ENCODE data around the gene TOP2A.

DNA sequence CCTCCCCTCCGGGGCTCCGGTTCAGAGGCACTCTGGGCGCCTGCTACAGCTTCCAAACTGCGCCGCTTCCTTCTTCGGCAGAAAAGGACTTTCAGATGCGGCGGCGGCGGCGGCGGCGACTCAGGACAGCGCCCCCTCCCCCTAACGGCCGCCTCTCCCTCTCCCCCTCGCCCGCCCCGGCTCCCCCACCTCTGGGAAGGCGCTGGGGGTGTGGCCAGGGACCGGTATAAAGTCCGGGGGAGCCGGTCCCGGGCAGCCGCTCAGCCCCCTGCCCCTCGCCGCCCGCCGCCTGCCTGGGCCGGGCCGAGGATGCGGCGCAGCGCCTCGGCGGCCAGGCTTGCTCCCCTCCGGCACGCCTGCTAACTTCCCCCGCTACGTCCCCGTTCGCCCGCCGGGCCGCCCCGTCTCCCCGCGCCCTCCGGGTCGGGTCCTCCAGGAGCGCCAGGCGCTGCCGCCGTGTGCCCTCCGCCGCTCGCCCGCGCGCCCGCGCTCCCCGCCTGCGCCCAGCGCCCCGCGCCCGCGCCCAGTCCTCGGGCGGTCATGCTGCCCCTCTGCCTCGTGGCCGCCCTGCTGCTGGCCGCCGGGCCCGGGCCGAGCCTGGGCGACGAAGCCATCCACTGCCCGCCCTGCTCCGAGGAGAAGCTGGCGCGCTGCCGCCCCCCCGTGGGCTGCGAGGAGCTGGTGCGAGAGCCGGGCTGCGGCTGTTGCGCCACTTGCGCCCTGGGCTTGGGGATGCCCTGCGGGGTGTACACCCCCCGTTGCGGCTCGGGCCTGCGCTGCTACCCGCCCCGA is 25.7 kb upstream of the TOP2A start, which contains the start of gene IGFBP4:
- TF ChIP-seq, protein P1, sequence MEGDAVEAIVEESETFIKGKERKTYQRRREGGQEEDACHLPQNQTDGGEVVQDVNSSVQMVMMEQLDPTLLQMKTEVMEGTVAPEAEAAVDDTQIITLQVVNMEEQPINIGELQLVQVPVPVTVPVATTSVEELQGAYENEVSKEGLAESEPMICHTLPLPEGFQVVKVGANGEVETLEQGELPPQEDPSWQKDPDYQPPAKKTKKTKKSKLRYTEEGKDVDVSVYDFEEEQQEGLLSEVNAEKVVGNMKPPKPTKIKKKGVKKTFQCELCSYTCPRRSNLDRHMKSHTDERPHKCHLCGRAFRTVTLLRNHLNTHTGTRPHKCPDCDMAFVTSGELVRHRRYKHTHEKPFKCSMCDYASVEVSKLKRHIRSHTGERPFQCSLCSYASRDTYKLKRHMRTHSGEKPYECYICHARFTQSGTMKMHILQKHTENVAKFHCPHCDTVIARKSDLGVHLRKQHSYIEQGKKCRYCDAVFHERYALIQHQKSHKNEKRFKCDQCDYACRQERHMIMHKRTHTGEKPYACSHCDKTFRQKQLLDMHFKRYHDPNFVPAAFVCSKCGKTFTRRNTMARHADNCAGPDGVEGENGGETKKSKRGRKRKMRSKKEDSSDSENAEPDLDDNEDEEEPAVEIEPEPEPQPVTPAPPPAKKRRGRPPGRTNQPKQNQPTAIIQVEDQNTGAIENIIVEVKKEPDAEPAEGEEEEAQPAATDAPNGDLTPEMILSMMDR (IDR thresholded peaks at IDR 0.05; ENCODE audit: borderline replicate concordance, extremely low read depth, low read length, poor library complexity, severe bottlenecking) = peak; percentile 76
- TF ChIP-seq EZH2 (IDR thresholded peaks at IDR 0.05; ENCODE audit: borderline replicate concordance, low read depth, low read length, severe bottlenecking) = no peak

Data from DND-41 (cell line).